Measurements from ENCODE around the gene CRTC3. TPM values are rescaled to one million over a fixed set of nuclear protein-coding genes. Genes with fewer than 3 reads are reported as not detected.

The CRTC3 gene
- total RNA-seq, 2 experiments from 2014 or later, result 27.1 to 28.7 TPM

DNA sequence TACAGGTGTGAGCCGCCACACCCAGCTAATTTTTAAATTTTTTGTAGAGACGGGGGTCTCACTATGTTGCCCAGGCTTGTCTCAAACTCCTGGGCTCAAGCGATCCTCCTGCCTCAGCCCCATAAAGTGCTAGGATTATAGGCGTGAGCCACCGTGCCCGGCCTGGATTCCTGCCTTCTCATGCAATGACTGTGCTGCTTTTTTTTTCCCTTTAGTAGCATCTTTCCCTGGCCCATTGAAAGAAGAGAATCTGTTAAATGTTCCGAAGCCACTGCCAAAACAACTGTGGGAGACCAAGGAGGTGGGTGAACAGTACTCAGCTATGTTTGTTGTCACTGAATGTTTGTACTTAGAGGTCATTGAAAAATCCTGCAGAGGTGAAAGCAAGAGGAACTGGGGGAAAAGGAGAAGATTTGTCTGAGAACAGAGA lies 88.0 kb downstream of the CRTC3 start:
- Mint-ChIP-seq H3K9me3 (no peaks in the 10 kb centered on the region), H3K4me3 (no peak overlapping the region), H3K27ac (no peak overlapping the region), H3K36me3 (ENCODE audit: low read depth) (peaks cover 33% of the 10 kb centered on the region), H3K4me1 (ENCODE audit: low read depth) (peaks cover 37% of the 10 kb centered on the region), H3K27me3 (no peaks in the 10 kb centered on the region)
- ChIA-PET POLR2A (interaction anchor here (0.6 to 1.0 kb wide), 2 partner anchors 23 to 355 kb away, joined by 3 read pairs; no protein-coding TSS in a partner anchor), CTCF (interaction anchor here (0.6 to 1.7 kb wide), 4 partner anchors 14 to 298 kb away, joined by 3 to 4 read pairs (median 4); no protein-coding TSS in a partner anchor)
- TF ChIP-seq CTCF (IDR thresholded peaks at IDR 0.05), result no peak
- ATAC-seq (no peak), DNase-seq (no peak)
- intact Hi-C loops (cut with micrococcal nuclease), result loop anchor here (10.0 kb wide), 1 partner anchor 133 kb away; no protein-coding TSS in a partner anchor

DNA sequence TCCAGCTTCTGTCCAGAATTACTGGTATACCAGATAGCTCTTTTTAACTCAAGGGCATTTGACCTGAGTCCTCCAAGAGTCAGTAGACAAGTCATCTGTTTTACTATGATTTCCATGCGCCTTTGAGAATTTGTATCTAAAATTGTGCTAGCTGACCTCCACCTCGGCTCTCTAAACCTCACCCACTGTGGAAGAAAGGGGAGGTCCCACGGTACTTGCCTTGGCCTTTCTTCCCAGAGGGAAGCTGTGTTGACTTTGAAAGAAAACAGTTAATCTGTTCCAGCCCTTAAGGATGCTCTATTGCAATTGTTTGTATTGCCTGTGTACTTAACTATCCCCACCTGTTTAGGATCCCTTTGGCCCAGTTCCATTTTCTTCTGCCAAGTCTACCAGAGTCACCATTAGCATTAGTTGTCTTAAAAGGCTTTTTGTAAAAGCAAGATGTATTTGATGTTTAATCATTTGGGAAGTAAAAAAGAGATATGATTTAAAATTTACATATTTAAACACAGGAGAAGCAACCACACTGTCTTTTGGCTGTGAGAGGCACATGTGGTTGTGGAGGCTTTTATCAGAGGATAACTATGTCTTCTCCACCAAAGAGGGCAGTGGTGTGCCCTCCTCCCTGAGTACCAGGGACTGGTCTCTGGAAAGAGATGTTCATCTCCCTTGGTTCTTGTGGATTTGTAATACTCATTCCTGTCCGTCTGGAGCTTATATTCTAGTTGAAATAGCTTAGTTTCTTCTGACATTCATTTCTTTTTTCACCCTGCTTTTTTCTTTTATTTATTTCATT lies 88.8 kb downstream of the CRTC3 start:
- no peaks in the 10 kb centered on the region for H3K27me3 Mint-ChIP-seq
- intact Hi-C loops (cut with micrococcal nuclease), result loop anchor here (10.0 kb wide), 1 partner anchor 134 kb away; no protein-coding TSS in a partner anchor
- no peak for ATAC-seq
- CTCF ChIA-PET, result interaction anchor here (0.5 to 1.9 kb wide), 11 partner anchors 13 to 299 kb away, joined by 3 to 5 read pairs (median 4); no protein-coding TSS in a partner anchor
- peaks cover 34% of the 10 kb centered on the region for H3K4me1 Mint-ChIP-seq (ENCODE audit: low read depth)
- no peak overlapping the region for H3K4me3 Mint-ChIP-seq
- POLR2A ChIA-PET, result interaction anchor here (0.6 to 1.2 kb wide), 3 partner anchors 21 to 356 kb away, joined by 3 to 4 read pairs (median 3); no protein-coding TSS in a partner anchor
- H3K36me3 Mint-ChIP-seq (ENCODE audit: low read depth), result peaks cover 31% of the 10 kb centered on the region
- no peaks in the 10 kb centered on the region for H3K9me3 Mint-ChIP-seq
- no peak for TF ChIP-seq CTCF (IDR thresholded peaks at IDR 0.05)
- no peak for DNase-seq
- H3K27ac Mint-ChIP-seq, result no peak overlapping the region

DNA sequence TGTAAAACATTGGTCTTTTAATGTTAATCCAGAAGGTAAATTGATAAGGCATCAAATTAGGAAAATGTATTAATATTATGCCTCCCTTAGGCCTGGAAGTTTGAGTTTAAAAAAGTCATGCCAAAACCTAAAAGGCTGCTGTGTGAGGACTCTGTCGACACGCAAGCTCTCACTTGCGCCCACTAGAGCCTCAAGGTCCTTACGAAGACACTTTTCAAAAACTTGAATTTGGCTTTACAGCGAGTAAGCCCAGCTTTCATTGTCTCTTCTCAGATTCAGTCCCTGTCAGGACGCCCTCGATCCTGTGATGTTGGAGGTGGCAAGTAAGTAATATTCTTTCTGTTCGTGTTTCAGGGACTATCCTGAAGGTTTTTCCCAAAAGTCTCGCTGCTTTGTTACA lies 89.7 kb downstream of the CRTC3 start:
- ChIA-PET POLR2A (interaction anchor here (0.6 to 1.2 kb wide), 2 partner anchors 21 to 302 kb away, joined by 3 to 4 read pairs; no protein-coding TSS in a partner anchor), CTCF (interaction anchor here (0.7 to 1.9 kb wide), 11 partner anchors 10 to 300 kb away, joined by 3 to 5 read pairs (median 3); no protein-coding TSS in a partner anchor)
- peak overlapping the region; percentile 74 for H3K27ac Mint-ChIP-seq
- H3K4me1 Mint-ChIP-seq (ENCODE audit: low read depth), result peaks cover 28% of the 10 kb centered on the region
- TF ChIP-seq CTCF (IDR thresholded peaks at IDR 0.05), result no peak
- DNase-seq (no peak), ATAC-seq (no peak)
- no peak overlapping the region for H3K4me3 Mint-ChIP-seq
- H3K36me3 Mint-ChIP-seq (ENCODE audit: low read depth), result peaks cover 31% of the 10 kb centered on the region
- H3K9me3 Mint-ChIP-seq, result no peaks in the 10 kb centered on the region
- H3K27me3 Mint-ChIP-seq, result no peaks in the 10 kb centered on the region
- intact Hi-C loops (cut with micrococcal nuclease), result loop anchor here (10.0 kb wide), 1 partner anchor 135 kb away; no protein-coding TSS in a partner anchor

- no peak for TF ChIP-seq CTCF (IDR thresholded peaks at IDR 0.05)
- Mint-ChIP-seq H3K36me3 (ENCODE audit: low read depth) (peaks cover 30% of the 10 kb centered on the region), H3K4me3 (peak overlapping the region; percentile 11), H3K27me3 (no peaks in the 10 kb centered on the region), H3K9me3 (no peaks in the 10 kb centered on the region), H3K4me1 (ENCODE audit: low read depth) (peaks cover 26% of the 10 kb centered on the region), H3K27ac (peak overlapping the region; percentile 74)
- CTCF ChIA-PET, result interaction anchor here (0.8 to 1.9 kb wide), 7 partner anchors 10 to 300 kb away, joined by 3 to 5 read pairs (median 3); no protein-coding TSS in a partner anchor
- intact Hi-C loops (cut with micrococcal nuclease), result loop anchor here (10.0 kb wide), 1 partner anchor 135 kb away; no protein-coding TSS in a partner anchor
- DNase-seq (no peak), ATAC-seq (peak; percentile 50)
- POLR2A ChIA-PET, result no interaction called here
Observed at GRCh38 chr15:90619939-90620338, 90.2 kb downstream of the CRTC3 start.

Measured in activated CD8-positive, alpha-beta T cell treated with anti-CD3 and anti-CD28 coated beads for 36 hours (primary cell).